Caco-2 (cell line): ENCODE measurements around the gene AGER. TPM values are rescaled to one million over a fixed set of nuclear protein-coding genes. Genes with fewer than 3 reads are reported as not detected.

Source experiments
- BruUV-seq: library from RNA; stranded (reverse); fragments of 400-500 nt; replicated peaks from 2 replicates; lab custom pipeline; 2021; lab: Mats Ljungman, UMichigan
- CTCF ChIA-PET: fragments of 300-600 bp; sonication (Branson Sonifier 250); formaldehyde crosslinking; loops from one replicate; lab custom pipeline; 2022; ENCODE audit warnings: antibody characterized with exemption; lab: Charles Lee
- POLR2A ChIA-PET: fragments of 300-600 bp; sonication (Branson Sonifier 250); formaldehyde crosslinking; loops from one replicate; lab custom pipeline; 2022; ENCODE audit warnings: antibody characterized with exemption; lab: Charles Lee
- DNase-seq, 2 experiments: peaks; one replicate each; pipeline versions ENCODE4 v3.0.0 to v3.0.0-alpha.2; 2020 to 2022
- H3K27me3 ChIP-seq: replicated peaks from 2 replicates; pipeline ENCODE4 v1.6.0; 2011; ENCODE audit warnings: low read length; ENCODE audit not compliant: control insufficient read depth, insufficient read depth
- H3K36me3 ChIP-seq: 2 replicates; pipeline ENCODE4 v1.5.1; 2011; ENCODE audit warnings: low read length; ENCODE audit not compliant: control insufficient read depth, insufficient read depth
- H3K4me1 ChIP-seq: fragments of 250-450 bp; sonication (Bioruptor Pico); 2 replicates; pipeline ENCODE4 v1.5.1; 2020; ENCODE audit warnings: mild to moderate bottlenecking
- H3K4me3 ChIP-seq: 2 replicates; pipeline ENCODE4 v1.5.1; 2011; ENCODE audit warnings: low read depth, mild to moderate bottlenecking, control low read depth, low read length
- H3K9me3 ChIP-seq: fragments of 250-450 bp; sonication (Bioruptor Pico); 2 replicates; pipeline ENCODE4 v1.5.1; 2020; ENCODE audit warnings: mild to moderate bottlenecking, moderate library complexity
- H3K27ac Mint-ChIP-seq: one replicate; pipeline ENCODE4 v1.8.0; 2022; ENCODE audit warnings: mixed read lengths; ENCODE audit not compliant: unreplicated experiment
- H3K27me3 Mint-ChIP-seq: one replicate; pipeline ENCODE4 v1.8.0; 2022; ENCODE audit warnings: mixed read lengths; ENCODE audit not compliant: insufficient read depth, unreplicated experiment
- H3K36me3 Mint-ChIP-seq: one replicate; pipeline ENCODE4 v1.8.0; 2022; ENCODE audit warnings: mild to moderate bottlenecking, mixed read lengths; ENCODE audit not compliant: insufficient read depth, unreplicated experiment
- H3K4me1 Mint-ChIP-seq: one replicate; pipeline ENCODE4 v1.8.0; 2022; ENCODE audit warnings: low read depth, mixed read lengths; ENCODE audit not compliant: unreplicated experiment
- H3K4me3 Mint-ChIP-seq: one replicate; pipeline ENCODE4 v1.8.0; 2022; ENCODE audit warnings: mild to moderate bottlenecking, moderate library complexity, mixed read lengths; ENCODE audit not compliant: unreplicated experiment
- H3K9me3 Mint-ChIP-seq: one replicate; pipeline ENCODE4 v1.8.0; 2022; ENCODE audit warnings: mixed read lengths; ENCODE audit not compliant: unreplicated experiment
- CTCF ChIP-seq, 2 experiments: fragments of 200-600 bp in 1 of 2; IDR thresholded peaks; 1 replicate in 1 of 2; 2 replicates in 1 of 2; pipeline versions ENCODE4 v1.5.1 to v1.8.0; 2011 to 2022; ENCODE audit warnings: antibody characterized with exemption in 1 of 2, control low read depth in 1 of 2, inconsistent platforms in 1 of 2, low read depth in 1 of 2, low read length in 1 of 2, mild to moderate bottlenecking in 1 of 2, moderate library complexity in 1 of 2; ENCODE audit not compliant: insufficient read depth in 1 of 2, severe bottlenecking in 1 of 2, unreplicated experiment in 1 of 2
- intact Hi-C: fragments of 100-400 bp; cut with micrococcal nuclease; formaldehyde crosslinking; loops from one replicate; pipeline ENCODE4 v1.10.0; 2022; ENCODE audit not compliant: unreplicated experiment
- total RNA-seq: library from RNA; stranded (reverse); gene quantifications from 2 replicates; pipeline ENCODE4 v1.2.3, GENCODE V29; 2022

The AGER gene
- total RNA-seq, 1 experiment from 2014 or later: 10.3 TPM

DNA sequence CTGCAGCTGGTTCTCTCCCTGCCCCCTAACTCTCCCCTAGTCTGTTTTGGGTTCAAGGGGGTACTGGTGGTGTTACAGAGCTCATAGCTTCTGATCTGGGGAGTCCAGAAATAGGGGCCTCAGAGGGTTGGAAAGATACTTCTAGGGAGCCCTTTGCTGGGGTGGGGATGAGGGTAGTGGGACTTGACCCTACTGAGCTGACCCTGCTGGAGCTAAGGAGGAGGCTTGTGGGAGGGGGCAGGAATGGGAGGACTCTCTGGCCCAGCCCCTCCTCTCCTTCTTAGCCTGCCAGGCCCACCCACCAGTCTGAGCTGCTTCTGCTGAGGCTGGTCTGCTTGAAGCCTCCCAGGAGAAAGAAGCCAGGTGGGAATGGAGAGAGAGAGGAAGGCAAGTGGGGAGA lies 19.8 kb downstream of the AGER start, which contains the start of gene EGFL8:
Gene EGFL8 (plus strand): TSS at position 301 of the 400 bp plus-strand sequence. CDS start 1,571 bp downstream, outside the sequence.
- Histone ChIP-seq H3K4me3 (no peak within 1 kb of the TSS), H3K27me3 (no peaks in the 10 kb centered on the region), H3K36me3 (0 out of 2 replicates have a peak, but pooled peaks cover 1% of the 10 kb centered on the region), H3K4me1 (peaks cover 20% of the 10 kb centered on the region), H3K9me3 (no peaks in the 10 kb centered on the region)
- no TSS peak for BruUV-seq
- Mint-ChIP-seq H3K9me3 (no peaks in the 10 kb centered on the region), H3K36me3 (peaks cover 93% of the 10 kb centered on the region), H3K4me3 (no peak within 1 kb of the TSS), H3K27ac (peak within 1 kb of the TSS; percentile 76), H3K4me1 (peaks cover 7% of the 10 kb centered on the region), H3K27me3 (no peaks in the 10 kb centered on the region)
- CTCF ChIA-PET: interaction anchor here (1.6 kb wide), 1 partner anchor 10 kb away, joined by 5 read pairs; no protein-coding TSS in a partner anchor
- TF ChIP-seq CTCF (IDR thresholded peaks at IDR 0.05; ENCODE audit: insufficient read depth in 1 of 2, low read depth in 1 of 2, low read length in 1 of 2, severe bottlenecking in 1 of 2, unreplicated experiment in 1 of 2): no peak
- intact Hi-C loops: no loop called here
- POLR2A ChIA-PET: interaction anchor here (0.8 kb wide), 1 partner anchor 34 kb away, joined by 5 read pairs; the partner anchor contains the start of gene FKBPL
- no peak for DNase-seq

GRCh38 chr6:32163559-32164258 lies 20.3 kb downstream of the AGER start:
- Mint-ChIP-seq H3K36me3 (peaks cover 93% of the 10 kb centered on the region), H3K27me3 (no peaks in the 10 kb centered on the region), H3K4me1 (peaks cover 9% of the 10 kb centered on the region), H3K27ac (peak overlapping the region; percentile 65), H3K9me3 (no peaks in the 10 kb centered on the region), H3K4me3 (no peak overlapping the region)
- no peaks in the 10 kb centered on the region for H3K27me3 ChIP-seq
- POLR2A ChIA-PET: no interaction called here
- H3K4me3 ChIP-seq: no peak overlapping the region
- H3K36me3 ChIP-seq: 0 out of 2 replicates have a peak, but pooled peaks cover 1% of the 10 kb centered on the region
- CTCF ChIA-PET: interaction anchor here (1.6 kb wide), 1 partner anchor 9 kb away, joined by 5 read pairs; no protein-coding TSS in a partner anchor
- H3K4me1 ChIP-seq: peaks cover 14% of the 10 kb centered on the region
- H3K9me3 ChIP-seq: no peaks in the 10 kb centered on the region
- DNase-seq: no peak
- no TSS peak for BruUV-seq
- TF ChIP-seq CTCF (IDR thresholded peaks at IDR 0.05; ENCODE audit: insufficient read depth in 1 of 2, low read depth in 1 of 2, low read length in 1 of 2, severe bottlenecking in 1 of 2, unreplicated experiment in 1 of 2): no peak
- intact Hi-C loops: no loop called here

GRCh38 chr6:32158052-32158451 lies 26.0 kb downstream of the AGER start:
- H3K4me3 ChIP-seq: no peak overlapping the region
- H3K27me3 ChIP-seq: no peaks in the 10 kb centered on the region
- peaks cover 13% of the 10 kb centered on the region for H3K4me1 ChIP-seq
- Mint-ChIP-seq H3K9me3 (no peaks in the 10 kb centered on the region), H3K27ac (no peak overlapping the region), H3K4me3 (no peak overlapping the region), H3K36me3 (peaks cover 82% of the 10 kb centered on the region), H3K4me1 (peaks cover 7% of the 10 kb centered on the region), H3K27me3 (no peaks in the 10 kb centered on the region)
- H3K9me3 ChIP-seq: no peaks in the 10 kb centered on the region
- TF ChIP-seq CTCF (IDR thresholded peaks at IDR 0.05; ENCODE audit: insufficient read depth in 1 of 2, low read depth in 1 of 2, low read length in 1 of 2, severe bottlenecking in 1 of 2, unreplicated experiment in 1 of 2): no peak
- peaks cover 8% of the 10 kb centered on the region for H3K36me3 ChIP-seq
- ChIA-PET CTCF (no interaction called here), POLR2A (no interaction called here)
- intact Hi-C loops: no loop called here
- no peak for DNase-seq
- BruUV-seq: no TSS peak
